Activated T-helper 2 cell treated with anti-CD3 and anti-CD28 coated beads, Interferon-gamma antibody, Interleukin-2, Interleukin-4, amounts not matched to agents 10 μg/mL and 5 μg/mL and 100 μg/mL, durations not matched to agents 14 hours and 24 hours and 36 hours (primary cell): ENCODE data around the gene B4GALNT3. TPM values are rescaled to one million over a fixed set of nuclear protein-coding genes. Genes with fewer than 3 reads are reported as not detected.

Experiments
- DNase-seq: peaks from one replicate; pipeline ENCODE4 v3.0.0; 2021; ENCODE audit warnings: low spot score
- H3K27ac Mint-ChIP-seq: one replicate; pipeline ENCODE4 v1.8.0; 2021; ENCODE audit warnings: mixed read lengths
- H3K27me3 Mint-ChIP-seq: one replicate; pipeline ENCODE4 v1.8.0; 2021; ENCODE audit warnings: low read depth, mixed read lengths
- H3K36me3 Mint-ChIP-seq: one replicate; pipeline ENCODE4 v1.8.0; 2021; ENCODE audit warnings: low read depth, mixed read lengths
- H3K4me1 Mint-ChIP-seq: one replicate; pipeline ENCODE4 v1.8.0; 2021; ENCODE audit warnings: low read depth, mixed read lengths
- H3K4me3 Mint-ChIP-seq: one replicate; pipeline ENCODE4 v1.8.0; 2021; ENCODE audit warnings: low read depth, mild to moderate bottlenecking, moderate library complexity, mixed read lengths
- H3K9me3 Mint-ChIP-seq: one replicate; pipeline ENCODE4 v1.8.0; 2021; ENCODE audit warnings: mixed read lengths
- intact Hi-C: fragments of 100-400 bp; cut with micrococcal nuclease; formaldehyde crosslinking; loops from one replicate; pipeline ENCODE4 v1.15.1; 2023
- total RNA-seq: library from RNA; stranded (reverse); gene quantifications from 2 replicates; pipeline ENCODE4 v1.2.3, GENCODE V29; 2022

B4GALNT3 gene
- total RNA-seq, 1 donor from 2014 or later: 6.9 TPM

- DNase-seq: no peak
- Mint-ChIP-seq H3K36me3 (no peaks in the 10 kb centered on the region), H3K9me3 (no peaks in the 10 kb centered on the region), H3K4me3 (no peak overlapping the region), H3K4me1 (peaks cover 6% of the 10 kb centered on the region), H3K27me3 (peaks cover 2% of the 10 kb centered on the region), H3K27ac (no peak overlapping the region)
- intact Hi-C loops: no loop called here
These were observed 79.2 kb downstream of the B4GALNT3 start for GRCh38 chr12:538731-539539.

GRCh38 chr12:539540-540310 lies 80.0 kb downstream of the B4GALNT3 start:
- peaks cover 2% of the 10 kb centered on the region for H3K27me3 Mint-ChIP-seq
- H3K27ac Mint-ChIP-seq: no peak overlapping the region
- peaks cover 6% of the 10 kb centered on the region for H3K4me1 Mint-ChIP-seq
- no peaks in the 10 kb centered on the region for H3K9me3 Mint-ChIP-seq
- H3K36me3 Mint-ChIP-seq: no peaks in the 10 kb centered on the region
- no peak for DNase-seq
- no peak overlapping the region for H3K4me3 Mint-ChIP-seq
- intact Hi-C loops: no loop called here

GRCh38 chr12:541676-542324 lies 82.1 kb downstream of the B4GALNT3 start:
- Mint-ChIP-seq H3K36me3 (no peaks in the 10 kb centered on the region), H3K27me3 (peaks cover 6% of the 10 kb centered on the region), H3K9me3 (no peaks in the 10 kb centered on the region), H3K4me3 (no peak overlapping the region), H3K4me1 (peaks cover 6% of the 10 kb centered on the region), H3K27ac (no peak overlapping the region)
- intact Hi-C loops: no loop called here
- DNase-seq: no peak

- Mint-ChIP-seq H3K27me3 (peaks cover 6% of the 10 kb centered on the region), H3K4me1 (peaks cover 9% of the 10 kb centered on the region), H3K4me3 (no peak overlapping the region), H3K27ac (no peak overlapping the region), H3K9me3 (no peaks in the 10 kb centered on the region), H3K36me3 (no peaks in the 10 kb centered on the region)
- DNase-seq: no peak
- intact Hi-C loops: no loop called here
These were observed 82.8 kb downstream of the B4GALNT3 start for GRCh38 chr12:542395-543113.

GRCh38 chr12:543114-543451 lies 83.3 kb downstream of the B4GALNT3 start:
- no peak for DNase-seq
- Mint-ChIP-seq H3K27me3 (peaks cover 7% of the 10 kb centered on the region), H3K4me1 (peaks cover 9% of the 10 kb centered on the region), H3K9me3 (no peaks in the 10 kb centered on the region), H3K27ac (no peak overlapping the region), H3K36me3 (no peaks in the 10 kb centered on the region), H3K4me3 (no peak overlapping the region)
- intact Hi-C loops: no loop called here

- H3K36me3 Mint-ChIP-seq: no peaks in the 10 kb centered on the region
- peaks cover 10% of the 10 kb centered on the region for H3K4me1 Mint-ChIP-seq
- H3K27ac Mint-ChIP-seq: no peak overlapping the region
- H3K4me3 Mint-ChIP-seq: no peak overlapping the region
- H3K27me3 Mint-ChIP-seq: peaks cover 7% of the 10 kb centered on the region
- no peaks in the 10 kb centered on the region for H3K9me3 Mint-ChIP-seq
- DNase-seq: no peak
- intact Hi-C loops: no loop called here
These were observed 84.4 kb downstream of the B4GALNT3 start for GRCh38 chr12:544142-544541.

- peaks cover 9% of the 10 kb centered on the region for H3K4me1 Mint-ChIP-seq
- no peak overlapping the region for H3K4me3 Mint-ChIP-seq
- intact Hi-C loops: no loop called here
- no peak for DNase-seq
- H3K27ac Mint-ChIP-seq: no peak overlapping the region
- no peaks in the 10 kb centered on the region for H3K9me3 Mint-ChIP-seq
- H3K27me3 Mint-ChIP-seq: peaks cover 7% of the 10 kb centered on the region
- no peaks in the 10 kb centered on the region for H3K36me3 Mint-ChIP-seq
These were observed 85.3 kb downstream of the B4GALNT3 start for GRCh38 chr12:544941-545635.

GRCh38 chr12:545835-546234 lies 86.1 kb downstream of the B4GALNT3 start:
- peaks cover 10% of the 10 kb centered on the region for H3K4me1 Mint-ChIP-seq
- H3K9me3 Mint-ChIP-seq: no peaks in the 10 kb centered on the region
- H3K4me3 Mint-ChIP-seq: no peak overlapping the region
- H3K36me3 Mint-ChIP-seq: no peaks in the 10 kb centered on the region
- no peak overlapping the region for H3K27ac Mint-ChIP-seq
- DNase-seq: no peak
- intact Hi-C loops: no loop called here
- peaks cover 7% of the 10 kb centered on the region for H3K27me3 Mint-ChIP-seq

- Mint-ChIP-seq H3K36me3 (no peaks in the 10 kb centered on the region), H3K27me3 (peaks cover 7% of the 10 kb centered on the region), H3K4me3 (no peak overlapping the region), H3K4me1 (peaks cover 16% of the 10 kb centered on the region), H3K27ac (no peak overlapping the region), H3K9me3 (no peaks in the 10 kb centered on the region)
- DNase-seq: no peak
- intact Hi-C loops: no loop called here
These were observed 86.7 kb downstream of the B4GALNT3 start for GRCh38 chr12:546265-546919.

- H3K36me3 Mint-ChIP-seq: no peaks in the 10 kb centered on the region
- intact Hi-C loops: loop anchor here (1.0 kb wide), 1 partner anchor 94 kb away; no protein-coding TSS in a partner anchor
- H3K4me1 Mint-ChIP-seq: peaks cover 24% of the 10 kb centered on the region
- no peaks in the 10 kb centered on the region for H3K9me3 Mint-ChIP-seq
- no peak overlapping the region for H3K27ac Mint-ChIP-seq
- no peak overlapping the region for H3K4me3 Mint-ChIP-seq
- DNase-seq: peak; percentile 57
- peaks cover 7% of the 10 kb centered on the region for H3K27me3 Mint-ChIP-seq
These were observed 87.4 kb downstream of the B4GALNT3 start for GRCh38 chr12:546920-547845.

GRCh38 chr12:547883-548470 lies 88.2 kb downstream of the B4GALNT3 start:
- DNase-seq: no peak
- Mint-ChIP-seq H3K4me3 (no peak overlapping the region), H3K4me1 (peaks cover 32% of the 10 kb centered on the region), H3K27ac (no peak overlapping the region), H3K36me3 (no peaks in the 10 kb centered on the region), H3K27me3 (peaks cover 7% of the 10 kb centered on the region), H3K9me3 (no peaks in the 10 kb centered on the region)
- intact Hi-C loops: loop anchor here (1.0 kb wide), 1 partner anchor 95 kb away; no protein-coding TSS in a partner anchor
